Neural progenitor cell (in vitro differentiated cells): Measurements from ENCODE around the gene CIAPIN1. TPM values are rescaled to one million over a fixed set of nuclear protein-coding genes. Genes with fewer than 3 reads are reported as not detected.
A peak's percentile ranks its signal among the peaks of the same experiment; 100 is the strongest.

Source experiments
- DNase-seq: peaks from one replicate; pipeline ENCODE4 v3.0.0-alpha.2; 2016; ENCODE audit warnings: low spot score
- H2AFZ ChIP-seq: fragments of 200-600 bp; sonication (generic); replicated peaks from 2 replicates; pipeline ENCODE4 v1.6.1; 2016; ENCODE audit warnings: antibody characterized with exemption
- H3F3A ChIP-seq: fragments of 200-600 bp; sonication (generic); 2 replicates; pipeline ENCODE4 v1.6.1; 2016; ENCODE audit warnings: antibody characterized with exemption, low read depth
- H3K27ac ChIP-seq: fragments of 200-600 bp; sonication (generic); 2 replicates; pipeline ENCODE4 v1.5.1; 2016; ENCODE audit warnings: mild to moderate bottlenecking
- H3K27me3 ChIP-seq: fragments of 200-600 bp; sonication (generic); 2 replicates; pipeline ENCODE4 v1.6.1; 2016; ENCODE audit warnings: mild to moderate bottlenecking, moderate library complexity
- H3K36me3 ChIP-seq: fragments of 200-600 bp; sonication (generic); 2 replicates; pipeline ENCODE4 v1.5.1; 2016
- H3K4me1 ChIP-seq: fragments of 200-600 bp; sonication (generic); 2 replicates; pipeline ENCODE4 v1.6.1; 2016; ENCODE audit warnings: mixed run types
- H3K4me2 ChIP-seq: fragments of 200-600 bp; sonication (generic); 2 replicates; pipeline ENCODE4 v1.6.1; 2016
- H3K4me3 ChIP-seq: fragments of 200-600 bp; sonication (generic); 2 replicates; pipeline ENCODE4 v1.5.1; 2016
- H3K79me2 ChIP-seq: fragments of 200-600 bp; sonication (generic); 2 replicates; pipeline ENCODE4 v1.6.1; 2016; ENCODE audit warnings: low read depth
- H3K9ac ChIP-seq: fragments of 200-600 bp; sonication (generic); 2 replicates; pipeline ENCODE4 v1.6.1; 2016
- H3K9me3 ChIP-seq: fragments of 200-600 bp; sonication (generic); 2 replicates; pipeline ENCODE4 v1.5.1; 2016; ENCODE audit warnings: low read depth
- H4K20me1 ChIP-seq: fragments of 200-600 bp; sonication (generic); 2 replicates; pipeline ENCODE4 v1.6.1; 2016; ENCODE audit warnings: low read depth
- H3K27ac Mint-ChIP-seq: 3 replicates; pipeline ENCODE4 v1.8.0; 2021; ENCODE audit warnings: mixed read lengths
- H3K27me3 Mint-ChIP-seq: 2 replicates; pipeline ENCODE4 v1.8.0; 2022; ENCODE audit warnings: low read depth, mild to moderate bottlenecking, inconsistent platforms, moderate library complexity, mixed read lengths; ENCODE audit not compliant: insufficient read depth
- H3K36me3 Mint-ChIP-seq: 3 replicates; pipeline ENCODE4 v1.8.0; 2021; ENCODE audit warnings: mixed read lengths
- H3K4me1 Mint-ChIP-seq: 3 replicates; pipeline ENCODE4 v1.8.0; 2021; ENCODE audit warnings: mixed read lengths
- H3K4me3 Mint-ChIP-seq: 3 replicates; pipeline ENCODE4 v1.8.0; 2021; ENCODE audit warnings: mild to moderate bottlenecking, moderate library complexity, mixed read lengths
- H3K9me3 Mint-ChIP-seq: 3 replicates; pipeline ENCODE4 v1.8.0; 2020; ENCODE audit warnings: mixed read lengths
- EZH2 ChIP-seq: fragments of 200-600 bp; sonication (generic); IDR thresholded peaks from 2 replicates; pipeline ENCODE4 v1.6.1; 2017; ENCODE audit warnings: antibody characterized with exemption, mild to moderate bottlenecking, moderate library complexity
- EZH2phosphoT487 ChIP-seq: fragments of 200-600 bp; sonication (generic); IDR thresholded peaks from 2 replicates; pipeline ENCODE4 v1.6.1; 2017; ENCODE audit warnings: antibody characterized with exemption
- total RNA-seq: library from RNA; depleted of rRNA; stranded (reverse); fragments of >200 nt; gene quantifications from 2 replicates; pipeline ENCODE4 v1.2.3, GENCODE V29; 2015; ENCODE audit warnings: low replicate concordance
- TF ChIP-seq, protein P1 (sequence below): fragments of 200-600 bp; sonication (generic); IDR thresholded peaks from 2 replicates; pipeline ENCODE4 v1.5.1; 2017; ENCODE audit warnings: antibody characterized with exemption, mild to moderate bottlenecking

Gene CIAPIN1
- total RNA-seq, 1 donor from 2014 or later, result 89.2 TPM

DNA sequence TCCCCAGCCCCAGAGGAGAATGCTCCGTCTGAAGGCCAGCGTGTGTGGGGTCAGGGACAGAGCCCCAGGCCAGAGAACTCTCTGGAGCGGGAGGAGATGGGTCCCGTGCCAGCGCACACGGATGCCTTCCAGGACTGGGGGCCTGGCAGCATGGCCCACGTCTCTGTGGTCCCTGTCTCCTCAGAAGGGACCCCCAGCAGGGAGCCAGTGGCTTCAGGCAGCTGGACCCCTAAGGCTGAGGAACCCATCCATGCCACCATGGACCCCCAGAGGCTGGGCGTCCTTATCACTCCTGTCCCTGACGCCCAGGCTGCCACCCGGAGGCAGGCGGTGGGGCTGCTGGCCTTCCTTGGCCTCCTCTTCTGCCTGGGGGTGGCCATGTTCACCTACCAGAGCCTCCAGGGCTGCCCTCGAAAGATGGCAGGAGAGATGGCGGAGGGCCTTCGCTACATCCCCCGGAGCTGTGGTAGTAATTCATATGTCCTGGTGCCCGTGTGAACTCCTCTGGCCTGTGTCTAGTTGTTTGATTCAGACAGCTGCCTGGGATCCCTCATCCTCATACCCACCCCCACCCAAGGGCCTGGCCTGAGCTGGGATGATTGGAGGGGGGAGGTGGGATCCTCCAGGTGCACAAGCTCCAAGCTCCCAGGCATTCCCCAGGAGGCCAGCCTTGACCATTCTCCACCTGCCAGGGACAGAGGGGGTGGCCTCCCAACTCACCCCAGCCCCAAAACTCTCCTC lies 64.5 kb downstream of the CIAPIN1 start:
- Mint-ChIP-seq H3K27me3 (peaks cover under 1% of the 10 kb centered on the region), H3K36me3 (peaks cover 6% of the 10 kb centered on the region), H3K4me3 (no peak overlapping the region), H3K9me3 (no peaks in the 10 kb centered on the region), H3K27ac (peak overlapping the region; percentile 79), H3K4me1 (peaks cover 20% of the 10 kb centered on the region)
- Histone ChIP-seq H3K79me2 (no peaks in the 10 kb centered on the region), H2AFZ (no peak overlapping the region), H3K4me3 (no peak overlapping the region), H3K36me3 (no peaks in the 10 kb centered on the region), H3K27ac (no peak overlapping the region), H3K9me3 (no peaks in the 10 kb centered on the region), H3F3A (peaks cover 4% of the 10 kb centered on the region), H3K4me1 (peaks cover 4% of the 10 kb centered on the region), H3K4me2 (no peak overlapping the region), H4K20me1 (no peaks in the 10 kb centered on the region), H3K27me3 (no peaks in the 10 kb centered on the region), H3K9ac (no peak overlapping the region)
- TF ChIP-seq EZH2phosphoT487 (no peak), EZH2 (no peak)
- no peak for DNase-seq

DNA sequence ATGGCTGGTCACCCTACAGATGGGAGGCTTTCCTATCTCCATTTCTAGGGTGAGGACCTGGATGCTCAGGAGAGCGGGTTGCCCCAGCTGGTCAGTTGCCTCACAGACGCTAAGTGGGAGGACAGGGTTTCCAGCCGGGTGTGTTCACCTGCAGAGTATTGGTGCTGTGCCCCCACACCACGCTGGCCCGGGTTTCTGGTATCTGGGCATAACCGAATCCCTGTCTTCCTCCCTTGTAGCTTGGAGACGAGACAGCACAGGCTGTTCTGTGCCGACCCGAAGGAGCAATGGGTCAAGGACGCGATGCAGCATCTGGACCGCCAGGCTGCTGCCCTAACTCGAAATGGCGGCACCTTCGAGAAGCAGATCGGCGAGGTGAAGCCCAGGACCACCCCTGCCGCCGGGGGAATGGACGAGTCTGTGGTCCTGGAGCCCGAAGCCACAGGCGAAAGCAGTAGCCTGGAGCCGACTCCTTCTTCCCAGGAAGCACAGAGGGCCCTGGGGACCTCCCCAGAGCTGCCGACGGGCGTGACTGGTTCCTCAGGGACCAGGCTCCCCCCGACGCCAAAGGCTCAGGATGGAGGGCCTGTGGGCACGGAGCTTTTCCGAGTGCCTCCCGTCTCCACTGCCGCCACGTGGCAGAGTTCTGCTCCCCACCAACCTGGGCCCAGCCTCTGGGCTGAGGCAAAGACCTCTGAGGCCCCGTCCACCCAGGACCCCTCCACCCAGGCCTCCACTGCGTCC lies 65.2 kb downstream of the CIAPIN1 start:
- peaks cover 3% of the 10 kb centered on the region for H3K27me3 Mint-ChIP-seq
- Histone ChIP-seq H3K27ac (no peak overlapping the region), H3K4me1 (peaks cover 4% of the 10 kb centered on the region), H3K9me3 (no peaks in the 10 kb centered on the region), H3K4me3 (no peak overlapping the region), H3K9ac (no peak overlapping the region), H3K27me3 (no peaks in the 10 kb centered on the region), H3K36me3 (no peaks in the 10 kb centered on the region), H2AFZ (no peak overlapping the region), H3K79me2 (no peaks in the 10 kb centered on the region), H4K20me1 (no peaks in the 10 kb centered on the region), H3K4me2 (no peak overlapping the region), H3F3A (peaks cover 4% of the 10 kb centered on the region)
- peaks cover 6% of the 10 kb centered on the region for H3K36me3 Mint-ChIP-seq
- DNase-seq, result no peak
- no peak overlapping the region for H3K4me3 Mint-ChIP-seq
- TF ChIP-seq EZH2phosphoT487 (no peak), EZH2 (no peak)
- TF ChIP-seq, protein P1, sequence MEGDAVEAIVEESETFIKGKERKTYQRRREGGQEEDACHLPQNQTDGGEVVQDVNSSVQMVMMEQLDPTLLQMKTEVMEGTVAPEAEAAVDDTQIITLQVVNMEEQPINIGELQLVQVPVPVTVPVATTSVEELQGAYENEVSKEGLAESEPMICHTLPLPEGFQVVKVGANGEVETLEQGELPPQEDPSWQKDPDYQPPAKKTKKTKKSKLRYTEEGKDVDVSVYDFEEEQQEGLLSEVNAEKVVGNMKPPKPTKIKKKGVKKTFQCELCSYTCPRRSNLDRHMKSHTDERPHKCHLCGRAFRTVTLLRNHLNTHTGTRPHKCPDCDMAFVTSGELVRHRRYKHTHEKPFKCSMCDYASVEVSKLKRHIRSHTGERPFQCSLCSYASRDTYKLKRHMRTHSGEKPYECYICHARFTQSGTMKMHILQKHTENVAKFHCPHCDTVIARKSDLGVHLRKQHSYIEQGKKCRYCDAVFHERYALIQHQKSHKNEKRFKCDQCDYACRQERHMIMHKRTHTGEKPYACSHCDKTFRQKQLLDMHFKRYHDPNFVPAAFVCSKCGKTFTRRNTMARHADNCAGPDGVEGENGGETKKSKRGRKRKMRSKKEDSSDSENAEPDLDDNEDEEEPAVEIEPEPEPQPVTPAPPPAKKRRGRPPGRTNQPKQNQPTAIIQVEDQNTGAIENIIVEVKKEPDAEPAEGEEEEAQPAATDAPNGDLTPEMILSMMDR, result no peak
- no peak overlapping the region for H3K27ac Mint-ChIP-seq
- no peaks in the 10 kb centered on the region for H3K9me3 Mint-ChIP-seq
- H3K4me1 Mint-ChIP-seq, result peaks cover 24% of the 10 kb centered on the region

GRCh38 chr16:57380671-57381462 lies 66.3 kb downstream of the CIAPIN1 start:
- H3K79me2 ChIP-seq, result no peaks in the 10 kb centered on the region

More at GRCh38 chr16:57380671-57381462, 66.3 kb downstream of the CIAPIN1 start:
- H3K4me3 Mint-ChIP-seq, result no peak overlapping the region
- peaks cover 7% of the 10 kb centered on the region for H3K27me3 Mint-ChIP-seq
- Histone ChIP-seq H3K4me1 (no peaks in the 10 kb centered on the region), H3K36me3 (no peaks in the 10 kb centered on the region), H3K27me3 (no peaks in the 10 kb centered on the region), H3K9ac (no peak overlapping the region), H3K9me3 (no peaks in the 10 kb centered on the region), H3F3A (no peaks in the 10 kb centered on the region), H3K4me3 (no peak overlapping the region), H2AFZ (no peak overlapping the region), H3K27ac (no peak overlapping the region), H4K20me1 (no peaks in the 10 kb centered on the region), H3K4me2 (no peak overlapping the region)
- no peak for DNase-seq
- H3K4me1 Mint-ChIP-seq, result peaks cover 22% of the 10 kb centered on the region
- H3K36me3 Mint-ChIP-seq, result peaks cover 8% of the 10 kb centered on the region
- H3K27ac Mint-ChIP-seq, result peak overlapping the region; percentile 57
- TF ChIP-seq EZH2phosphoT487 (no peak), EZH2 (no peak)
- TF ChIP-seq, protein P1, result no peak
- no peaks in the 10 kb centered on the region for H3K9me3 Mint-ChIP-seq
